Measurements from ENCODE around the gene KAT14. TPM values are rescaled to one million over a fixed set of nuclear protein-coding genes. Genes with fewer than 3 reads are reported as not detected.
"Not testable (repeated sequence)": the region's sequence is repeated elsewhere in the genome, so short reads cannot be mapped to it uniquely, and the experiment has no call there.

The KAT14 gene
- total RNA-seq, 2 donors from 2014 or later, result 12.4 to 16.2 TPM

DNA sequence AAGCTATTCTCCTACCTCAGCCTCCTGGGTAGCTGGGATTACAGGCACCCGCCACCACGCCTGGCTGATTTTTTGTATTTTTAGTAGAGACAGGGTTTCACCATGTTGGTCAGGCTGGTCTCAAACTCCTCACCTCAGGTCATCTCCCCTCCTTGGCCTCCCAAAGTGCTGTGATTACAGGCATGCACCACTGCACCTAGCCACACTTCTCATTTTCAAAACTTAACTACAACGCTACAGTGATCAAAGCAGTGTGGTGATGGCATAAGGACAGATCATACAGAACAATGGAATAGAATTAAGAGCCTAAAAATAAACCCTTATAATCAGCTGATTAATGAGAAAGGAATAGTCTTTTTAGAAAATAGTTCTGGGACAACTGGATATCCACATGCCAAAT is 66.0 kb downstream of the KAT14 start:
- not testable (repeated sequence) for H3K4me3 Mint-ChIP-seq; ATAC-seq (replicated peaks in 1 of 2); H3K27ac Mint-ChIP-seq; DNase-seq; H3K9me3 Mint-ChIP-seq; H3K27me3 Mint-ChIP-seq (ENCODE audit: low read depth); H3K36me3 Mint-ChIP-seq (ENCODE audit: insufficient read depth in 2 of 2); H3K4me1 Mint-ChIP-seq (ENCODE audit: low read depth)

DNA sequence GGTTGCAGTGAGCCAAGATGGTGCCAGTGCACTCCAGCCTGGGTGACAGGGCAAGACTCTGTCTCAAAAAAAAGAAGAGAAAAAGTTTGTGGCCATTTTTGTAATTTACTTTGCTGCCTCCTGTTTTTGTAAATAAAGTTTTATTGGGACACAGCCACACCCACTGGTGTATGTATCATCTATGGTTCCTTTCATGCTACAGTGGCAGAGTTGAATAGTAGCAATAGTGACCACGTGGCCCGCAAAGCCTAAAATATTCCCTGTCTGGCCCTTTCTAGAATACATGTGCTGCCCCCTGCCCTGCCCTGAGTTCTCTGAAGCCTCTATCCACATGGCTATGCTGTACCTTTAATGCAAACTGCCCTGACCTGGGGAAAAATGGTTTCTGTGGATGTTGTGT is 75.3 kb downstream of the KAT14 start:
- no peaks in the 10 kb centered on the region for H3K9me3 Mint-ChIP-seq
- ATAC-seq (replicated peaks in 1 of 2) (no peak), DNase-seq (no peak)
- H3K4me1 Mint-ChIP-seq (ENCODE audit: low read depth), result no peaks in the 10 kb centered on the region
- no peak overlapping the region for H3K27ac Mint-ChIP-seq
- H3K4me3 Mint-ChIP-seq, result no peak overlapping the region
- no peaks in the 10 kb centered on the region for H3K36me3 Mint-ChIP-seq (ENCODE audit: insufficient read depth in 2 of 2)
- H3K27me3 Mint-ChIP-seq (ENCODE audit: low read depth), result no peaks in the 10 kb centered on the region

DNA sequence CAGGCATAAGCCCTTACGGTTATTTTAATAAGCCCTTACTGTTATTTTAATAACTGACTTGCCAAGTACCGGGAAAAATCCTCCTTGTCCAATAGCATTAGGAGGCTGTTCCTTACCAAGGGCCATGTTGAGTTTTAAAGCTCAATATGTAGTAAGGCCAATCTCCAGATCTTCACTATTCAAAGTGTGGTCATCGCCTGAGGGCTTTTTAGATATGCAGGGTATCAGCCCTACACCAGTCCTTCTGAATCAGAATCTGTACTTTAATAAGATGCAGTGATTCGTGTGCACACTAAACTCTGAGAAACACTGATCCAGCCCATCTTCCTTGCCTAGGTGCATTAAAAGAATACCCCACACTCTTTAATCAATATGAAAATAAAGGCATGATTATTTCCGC is 77.9 kb downstream of the KAT14 start:
- Mint-ChIP-seq H3K27me3 (ENCODE audit: low read depth) (no peaks in the 10 kb centered on the region), H3K4me1 (ENCODE audit: low read depth) (no peaks in the 10 kb centered on the region), H3K36me3 (ENCODE audit: insufficient read depth in 2 of 2) (no peaks in the 10 kb centered on the region), H3K27ac (no peak overlapping the region), H3K4me3 (no peak overlapping the region), H3K9me3 (no peaks in the 10 kb centered on the region)
- DNase-seq (no peak), ATAC-seq (replicated peaks in 1 of 2) (no peak)

DNA sequence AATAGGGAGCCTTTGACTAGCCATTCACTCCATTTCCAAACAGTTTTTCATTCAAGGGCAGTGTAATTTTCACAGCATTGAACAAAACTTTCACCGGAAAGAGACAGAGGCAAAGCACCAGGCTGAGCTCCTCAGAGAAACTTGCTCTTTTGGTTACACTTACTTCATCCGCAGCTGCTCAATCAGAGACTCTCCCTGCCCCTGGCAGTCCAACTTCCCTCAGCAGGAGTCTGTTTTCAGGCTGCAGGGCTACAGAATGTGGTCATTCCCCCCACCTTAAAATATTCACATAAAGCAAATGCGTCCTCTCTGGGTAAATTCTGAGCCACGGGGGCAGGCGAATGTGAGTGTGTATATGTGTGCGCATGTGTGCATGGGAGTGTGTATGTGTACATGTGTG is 80.6 kb downstream of the KAT14 start:
- Mint-ChIP-seq H3K4me1 (ENCODE audit: low read depth) (no peaks in the 10 kb centered on the region), H3K36me3 (ENCODE audit: insufficient read depth in 2 of 2) (no peaks in the 10 kb centered on the region), H3K27ac (no peak overlapping the region), H3K4me3 (no peak overlapping the region), H3K9me3 (no peaks in the 10 kb centered on the region), H3K27me3 (ENCODE audit: low read depth) (peaks cover 5% of the 10 kb centered on the region)
- DNase-seq (no peak), ATAC-seq (replicated peaks in 1 of 2) (no peak)

DNA sequence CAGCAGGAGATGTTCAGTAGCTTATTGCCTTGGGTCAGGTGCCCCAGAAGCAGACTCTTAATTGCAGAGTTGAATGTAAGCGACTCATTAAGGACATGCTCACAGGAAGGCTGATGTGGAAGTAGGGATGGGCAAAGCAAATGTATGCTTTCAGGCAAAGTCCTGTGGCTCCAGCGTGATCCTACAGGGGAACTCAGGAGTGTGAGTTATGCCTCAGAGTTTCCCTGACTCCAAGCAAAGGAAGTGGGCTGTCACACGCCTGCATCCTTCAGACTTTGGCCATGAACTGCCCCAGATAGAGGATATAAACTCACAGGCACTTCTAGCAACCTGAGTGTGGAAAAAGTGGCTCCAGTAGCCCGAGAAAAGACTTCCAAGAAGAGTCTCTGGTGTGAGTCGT is 85.7 kb downstream of the KAT14 start:
- Mint-ChIP-seq H3K36me3 (ENCODE audit: insufficient read depth in 2 of 2) (no peaks in the 10 kb centered on the region), H3K27me3 (ENCODE audit: low read depth) (peaks cover 9% of the 10 kb centered on the region), H3K9me3 (no peaks in the 10 kb centered on the region), H3K4me3 (no peak overlapping the region), H3K27ac (no peak overlapping the region), H3K4me1 (ENCODE audit: low read depth) (no peaks in the 10 kb centered on the region)
- ATAC-seq (replicated peaks in 1 of 2) (no peak), DNase-seq (no peak)

DNA sequence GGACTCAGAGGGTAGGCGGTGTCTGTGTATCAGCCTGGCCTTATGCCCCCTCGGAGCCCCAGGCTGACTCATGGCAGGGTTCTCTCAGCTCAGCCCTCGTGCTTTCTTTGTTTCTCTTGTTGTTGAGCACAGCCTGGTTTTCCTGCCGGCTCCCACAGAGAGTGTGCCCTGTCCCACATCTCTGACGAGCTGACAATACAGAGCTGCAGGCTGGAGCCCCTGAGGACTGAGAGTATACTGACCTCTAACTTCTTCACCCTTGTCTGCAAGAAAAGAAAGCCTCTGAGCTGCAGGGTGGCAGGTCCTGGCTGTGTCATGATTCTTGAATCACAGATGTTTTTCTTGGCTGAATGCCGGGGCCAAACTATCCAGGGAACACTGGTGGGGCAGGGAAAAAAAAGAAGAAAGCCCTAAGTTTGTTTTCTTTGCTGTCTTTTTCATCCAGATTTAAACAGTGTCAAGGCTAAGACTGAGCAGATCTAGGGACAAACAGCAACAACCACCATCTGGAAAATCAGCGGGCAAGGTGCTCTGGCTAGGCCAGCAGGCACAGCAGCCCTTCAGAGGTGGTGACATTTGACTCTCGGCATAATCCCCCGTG is 87.4 kb downstream of the KAT14 start:
- no peaks in the 10 kb centered on the region for H3K36me3 Mint-ChIP-seq (ENCODE audit: insufficient read depth in 2 of 2)
- no peak overlapping the region for H3K27ac Mint-ChIP-seq
- H3K27me3 Mint-ChIP-seq (ENCODE audit: low read depth), result peaks cover 9% of the 10 kb centered on the region
- DNase-seq (no peak), ATAC-seq (replicated peaks in 1 of 2) (no peak)
- H3K4me3 Mint-ChIP-seq, result no peak overlapping the region
- H3K9me3 Mint-ChIP-seq, result no peaks in the 10 kb centered on the region
- no peaks in the 10 kb centered on the region for H3K4me1 Mint-ChIP-seq (ENCODE audit: low read depth)

DNA sequence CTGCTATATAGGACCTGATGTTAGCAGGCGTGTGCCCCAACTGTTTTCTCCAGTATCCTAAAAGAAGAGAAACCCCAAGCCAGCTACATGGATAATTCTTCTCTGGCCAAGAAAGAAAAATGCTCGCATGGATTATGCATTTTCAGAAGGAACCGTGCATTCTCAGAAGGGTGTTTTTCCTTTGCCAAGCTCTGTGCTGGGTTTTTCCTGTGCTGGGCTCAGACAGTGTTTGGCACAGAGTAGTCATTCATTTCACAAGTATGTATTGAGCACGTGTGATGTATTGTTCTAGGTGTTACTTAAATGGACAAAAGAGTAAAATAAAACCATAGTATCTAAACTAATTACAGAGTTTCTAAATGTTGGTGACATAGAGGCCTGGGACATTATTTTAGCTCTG is 88.0 kb downstream of the KAT14 start:
- ATAC-seq (replicated peaks in 1 of 2) (no peak), DNase-seq (no peak)
- H3K4me3 Mint-ChIP-seq, result no peak overlapping the region
- no peaks in the 10 kb centered on the region for H3K4me1 Mint-ChIP-seq (ENCODE audit: low read depth)
- H3K36me3 Mint-ChIP-seq (ENCODE audit: insufficient read depth in 2 of 2), result no peaks in the 10 kb centered on the region
- no peaks in the 10 kb centered on the region for H3K9me3 Mint-ChIP-seq
- no peak overlapping the region for H3K27ac Mint-ChIP-seq
- H3K27me3 Mint-ChIP-seq (ENCODE audit: low read depth), result peaks cover 9% of the 10 kb centered on the region

DNA sequence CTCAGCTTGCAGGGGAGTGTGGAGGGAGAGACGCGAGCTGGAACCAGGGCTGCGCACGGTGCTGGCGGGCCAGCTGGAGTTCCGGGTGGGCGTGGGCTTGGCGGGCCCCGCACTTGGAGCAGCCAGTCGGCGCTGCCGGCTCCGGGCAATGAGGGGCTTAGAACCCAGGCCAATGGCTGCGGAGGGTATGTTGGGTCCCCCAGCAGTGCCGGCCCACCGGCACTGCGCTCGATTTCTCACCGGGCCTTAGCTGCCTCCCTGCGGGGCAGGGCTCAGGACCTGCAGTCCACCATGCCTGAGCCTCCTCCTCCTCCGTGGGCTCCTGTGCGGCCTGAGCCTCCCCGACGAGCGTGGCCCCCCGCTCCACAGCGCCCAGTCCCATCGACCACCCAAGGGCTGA is 89.1 kb downstream of the KAT14 start:
- H3K4me1 Mint-ChIP-seq (ENCODE audit: low read depth); H3K9me3 Mint-ChIP-seq; ATAC-seq (replicated peaks in 1 of 2); H3K4me3 Mint-ChIP-seq; DNase-seq; H3K27ac Mint-ChIP-seq; H3K27me3 Mint-ChIP-seq (ENCODE audit: low read depth); H3K36me3 Mint-ChIP-seq (ENCODE audit: insufficient read depth in 2 of 2): not testable (repeated sequence)

DNA sequence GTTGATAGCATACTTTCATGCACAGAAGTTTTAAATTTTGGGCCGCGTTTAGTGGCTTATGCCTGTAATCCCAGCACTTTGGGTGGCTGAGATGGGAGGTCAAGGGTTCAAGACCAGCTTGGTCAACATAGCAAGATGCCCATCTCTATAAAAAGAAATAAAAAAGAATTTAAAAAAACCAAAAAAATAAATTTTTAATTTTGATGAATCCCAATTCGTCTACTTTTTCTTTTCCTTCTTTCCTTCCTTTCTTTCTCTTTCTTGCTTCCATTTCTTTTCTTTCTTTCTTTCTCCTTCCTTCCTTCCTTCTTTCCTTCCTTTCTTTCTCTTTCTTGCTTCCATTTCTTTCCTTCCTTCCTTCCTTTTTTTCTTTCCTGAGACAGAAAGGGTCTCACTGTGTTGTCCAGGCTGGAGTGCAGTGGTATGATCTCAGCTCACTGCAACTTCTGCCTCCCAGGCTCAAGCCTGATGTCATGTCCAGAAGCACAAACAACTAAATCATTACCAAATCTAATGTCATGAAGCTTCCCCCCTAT is 95.8 kb downstream of the KAT14 start:
- Mint-ChIP-seq H3K4me1 (ENCODE audit: low read depth) (no peaks in the 10 kb centered on the region), H3K9me3 (no peaks in the 10 kb centered on the region)

More for the DNA sequence above, 95.8 kb downstream of the KAT14 start:
- peaks cover 12% of the 10 kb centered on the region for H3K27me3 Mint-ChIP-seq (ENCODE audit: low read depth)
- no peak overlapping the region for H3K27ac Mint-ChIP-seq
- no peaks in the 10 kb centered on the region for H3K36me3 Mint-ChIP-seq (ENCODE audit: insufficient read depth in 2 of 2)
- DNase-seq (no peak), ATAC-seq (replicated peaks in 1 of 2) (no peak)
- H3K4me3 Mint-ChIP-seq, result no peak overlapping the region

Other genes starting within 250 kb of the KAT14 start
- gene SNX5, start 169.1 kb upstream of the KAT14 start, total RNA-seq, result 100 to 1,000 TPM; 207 to 208 TPM
- gene MGME1, start 168.8 kb upstream of the KAT14 start, total RNA-seq, result 10 to 100 TPM; 41.1 to 47.0 TPM
- under 1 TPM; 0.25 to 0.41 TPM for gene OVOL2, start 79.9 kb upstream of the KAT14 start, total RNA-seq
- 10 to 100 TPM in 1 of 2 donors, 1 to 10 TPM in 1; 9.7 to 10.2 TPM for gene PET117, start within 50 bp of the KAT14 start, total RNA-seq
- gene ZNF133, start 150.7 kb downstream of the KAT14 start, total RNA-seq, result 10 to 100 TPM; 10.9 to 12.5 TPM

Data from activated T-cell treated with anti-CD3 and anti-CD28 coated beads, Interleukin-2, amount 50 U/mL, for 72 hours (primary cell).